GM23338 (cell line): ENCODE results near the gene LRRC28. TPM values are rescaled to one million over a fixed set of nuclear protein-coding genes. Genes with fewer than 3 reads are reported as not detected.

Source experiments
- ATAC-seq: fragments of 200-7000 bp; cut with Tn5 transposase; 3 replicates; pipeline ENCODE4 v1.9.1; 2020
- DNase-seq: peaks from one replicate; pipeline ENCODE4 v3.0.0-alpha.2; 2015; ENCODE audit warnings: low spot score
- H2AFZ ChIP-seq: fragments of 200-600 bp; sonication (generic); 2 replicates; pipeline ENCODE4 v1.8.0; 2016; ENCODE audit warnings: antibody characterized with exemption, mild to moderate bottlenecking, moderate library complexity
- H3F3A ChIP-seq: fragments of 200-600 bp; sonication (generic); replicated peaks from 2 replicates; pipeline ENCODE4 v1.8.0; 2017; ENCODE audit warnings: antibody characterized with exemption, mixed run types, low read depth
- H3K27ac ChIP-seq: fragments of 200-600 bp; sonication (generic); 2 replicates; pipeline ENCODE4 v1.6.1; 2016; ENCODE audit warnings: low read depth
- H3K27me3 ChIP-seq: fragments of 200-600 bp; sonication (generic); 2 replicates; pipeline ENCODE4 v1.8.0; 2016; ENCODE audit warnings: mild to moderate bottlenecking, mixed run types, moderate library complexity; ENCODE audit not compliant: insufficient read depth
- H3K36me3 ChIP-seq: fragments of 200-600 bp; sonication (generic); 2 replicates; pipeline ENCODE4 v1.8.0; 2016; ENCODE audit warnings: mild to moderate bottlenecking; ENCODE audit not compliant: insufficient read depth
- H3K4me1 ChIP-seq: fragments of 200-600 bp; sonication (generic); 2 replicates; pipeline ENCODE4 v1.8.0; 2016; ENCODE audit warnings: mild to moderate bottlenecking, moderate library complexity; ENCODE audit not compliant: insufficient read depth
- H3K4me2 ChIP-seq: fragments of 200-600 bp; sonication (generic); 2 replicates; pipeline ENCODE4 v1.7.1; 2017; ENCODE audit warnings: mixed run types
- H3K4me3 ChIP-seq: fragments of 200-600 bp; sonication (generic); 2 replicates; pipeline ENCODE4 v1.6.1; 2016; ENCODE audit warnings: mixed run types
- H3K79me2 ChIP-seq: fragments of 200-600 bp; sonication (generic); replicated peaks from 2 replicates; pipeline ENCODE4 v1.8.0; 2017; ENCODE audit warnings: mild to moderate bottlenecking; ENCODE audit not compliant: insufficient read depth
- H3K9me2 ChIP-seq: fragments of 200-600 bp; sonication (generic); 2 replicates; pipeline ENCODE4 v1.8.0; 2017; ENCODE audit not compliant: insufficient read depth
- H4K20me1 ChIP-seq: fragments of 200-600 bp; sonication (generic); replicated peaks from 2 replicates; pipeline ENCODE4 v1.8.0; 2017; ENCODE audit warnings: mild to moderate bottlenecking; ENCODE audit not compliant: insufficient read depth
- H3K27ac Mint-ChIP-seq: 2 replicates; pipeline ENCODE4 v1.8.0; 2020; ENCODE audit warnings: inconsistent platforms, mild to moderate bottlenecking, moderate library complexity, mixed read lengths
- H3K27me3 Mint-ChIP-seq: 3 replicates; pipeline ENCODE4 v1.8.0; 2022; ENCODE audit warnings: low read depth, mild to moderate bottlenecking, moderate library complexity, mixed read lengths, inconsistent platforms; ENCODE audit not compliant: insufficient read depth, poor library complexity
- H3K36me3 Mint-ChIP-seq: 3 replicates; pipeline ENCODE4 v1.8.0; 2021; ENCODE audit warnings: low read depth, mild to moderate bottlenecking, inconsistent platforms, moderate library complexity, mixed read lengths
- H3K4me1 Mint-ChIP-seq: 3 replicates; pipeline ENCODE4 v1.8.0; 2020; ENCODE audit warnings: mild to moderate bottlenecking, inconsistent platforms, mixed read lengths
- H3K4me3 Mint-ChIP-seq: 3 replicates; pipeline ENCODE4 v1.8.0; 2021; ENCODE audit warnings: moderate library complexity, mild to moderate bottlenecking, inconsistent platforms, mixed read lengths
- H3K9me3 Mint-ChIP-seq: 3 replicates; pipeline ENCODE4 v1.8.0; 2020; ENCODE audit warnings: moderate library complexity, mild to moderate bottlenecking, inconsistent platforms, mixed read lengths
- EZH2 ChIP-seq: fragments of 200-600 bp; sonication (generic); IDR thresholded peaks from one replicate; pipeline ENCODE4 v1.8.0; 2017; ENCODE audit warnings: antibody characterized with exemption, mild to moderate bottlenecking, low read depth; ENCODE audit not compliant: unreplicated experiment
- EZH2phosphoT487 ChIP-seq: fragments of 200-600 bp; sonication (generic); IDR thresholded peaks from one replicate; pipeline ENCODE4 v1.8.1; 2018; ENCODE audit warnings: antibody characterized with exemption; ENCODE audit not compliant: unreplicated experiment
- JUNB ChIP-seq: IDR thresholded peaks from one replicate; pipeline ENCODE4 v1.6.1; 2016; ENCODE audit warnings: antibody characterized with exemption; ENCODE audit not compliant: unreplicated experiment
- NANOG ChIP-seq: IDR thresholded peaks from 2 replicates; pipeline ENCODE4 v1.6.1; 2016; ENCODE audit warnings: antibody characterized with exemption, borderline replicate concordance
- POLR2AphosphoS5 ChIP-seq: IDR thresholded peaks from 2 replicates; pipeline ENCODE4 v1.6.1; 2016; ENCODE audit warnings: antibody characterized with exemption, low read depth
- STAT1 ChIP-seq: IDR thresholded peaks from one replicate; pipeline ENCODE4 v1.6.1; 2016; ENCODE audit warnings: antibody characterized with exemption; ENCODE audit not compliant: unreplicated experiment
- ZNF114 ChIP-seq: fragments of 250-450 bp; sonication (Bioruptor Pico); IDR thresholded peaks from 2 replicates; pipeline ENCODE4 v1.5.0; 2020; ENCODE audit warnings: mild to moderate bottlenecking, moderate library complexity
- ZNF331 ChIP-seq: fragments of 250-450 bp; sonication (Bioruptor Pico); IDR thresholded peaks from 2 replicates; pipeline ENCODE4 v1.5.0; 2020; ENCODE audit warnings: low read depth, mild to moderate bottlenecking, moderate library complexity
- polyA plus RNA-seq: library from polyadenylated mRNA; unstranded; fragments of >200 nt; fragmentation: Nextera tagmentation; extraction: Ambion mirVana; gene quantifications from 2 replicates; pipeline ENCODE4 v1.2.1, GENCODE V29; 2016
- total RNA-seq: library from RNA; depleted of rRNA; stranded (reverse); fragments of >200 nt; shearing (Covaris generic); gene quantifications from 2 replicates; pipeline ENCODE4 v1.2.3, GENCODE V29; 2014
- TF ChIP-seq, protein P1 (sequence below): fragments of 250-450 bp; sonication (Bioruptor Pico); IDR thresholded peaks from 2 replicates; pipeline ENCODE4 v1.5.0; 2020; ENCODE audit warnings: mild to moderate bottlenecking, moderate library complexity
- TF ChIP-seq, protein P2 (sequence below): IDR thresholded peaks from one replicate; pipeline ENCODE4 v1.6.1; 2018; ENCODE audit warnings: antibody characterized with exemption; ENCODE audit not compliant: unreplicated experiment
- TF ChIP-seq, protein P3 (sequence below), 2 experiments: fragments of 200-600 bp in 1 of 2; sonication (generic) in 1 of 2; conservative IDR thresholded peaks; 2 replicates each; pipeline versions ENCODE4 v1.5.1 to v1.6.1; 2016 to 2017; ENCODE audit warnings: antibody characterized with exemption in 2 of 2, low read depth in 2 of 2, mild to moderate bottlenecking in 2 of 2, moderate library complexity in 1 of 2
- TF ChIP-seq, protein P4 (sequence below): IDR thresholded peaks from 2 replicates; pipeline ENCODE4 v1.6.1; 2016; ENCODE audit warnings: antibody characterized with exemption

Gene LRRC28
- total and polyA plus RNA-seq, 2 experiments from 2014 or later, result 12.9 to 28.4 TPM

DNA sequence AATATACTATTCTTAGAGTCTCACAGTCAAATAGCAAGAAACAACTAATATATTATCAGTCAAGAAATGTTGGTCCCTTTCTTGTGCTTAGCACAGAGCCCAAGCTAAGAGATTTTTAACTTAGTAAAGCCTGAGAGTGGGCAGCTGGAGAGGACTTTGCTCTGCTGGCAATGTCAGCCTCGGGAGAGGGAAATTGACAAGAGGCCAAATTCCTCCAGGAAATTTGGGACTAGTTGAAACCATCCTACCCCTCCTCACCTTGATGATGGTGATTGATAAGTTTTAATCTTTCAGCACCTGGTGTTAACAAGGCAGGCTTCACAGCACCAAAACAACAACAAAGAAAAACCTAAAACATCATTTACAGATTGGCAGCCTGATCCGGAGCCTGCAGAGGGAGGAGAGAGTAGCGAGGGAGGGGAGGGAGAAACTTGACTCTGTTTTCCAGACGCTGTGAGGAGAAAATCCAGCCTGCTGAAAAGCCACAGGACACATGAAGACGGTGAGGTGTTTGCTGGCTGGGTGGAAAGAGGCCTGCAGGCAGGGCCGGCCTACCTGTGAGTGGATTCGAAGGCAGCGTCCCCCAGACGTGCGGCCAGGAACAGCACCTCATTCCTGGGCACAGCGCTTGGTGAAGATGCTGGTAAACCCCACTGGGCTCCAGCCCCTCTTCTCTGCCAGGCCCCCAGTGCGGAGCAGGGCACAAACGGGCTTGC is 150.9 kb downstream of the LRRC28 start:
- ATAC-seq, result peak; percentile 76

More for the DNA sequence above, 150.9 kb downstream of the LRRC28 start:
- Histone ChIP-seq H3K79me2 (no peaks in the 10 kb centered on the region), H3K4me3 (no peak overlapping the region), H3K36me3 (no peaks in the 10 kb centered on the region), H3K4me1 (no peaks in the 10 kb centered on the region), H3K4me2 (no peak overlapping the region), H3F3A (no peaks in the 10 kb centered on the region), H2AFZ (peak overlapping the region; percentile 80), H4K20me1 (no peaks in the 10 kb centered on the region), H3K27ac (no peak overlapping the region), H3K9me2 (no peaks in the 10 kb centered on the region), H3K27me3 (no peaks in the 10 kb centered on the region)
- peaks cover 15% of the 10 kb centered on the region for H3K4me1 Mint-ChIP-seq
- H3K27me3 Mint-ChIP-seq, result peaks cover 2% of the 10 kb centered on the region
- H3K9me3 Mint-ChIP-seq, result no peaks in the 10 kb centered on the region
- TF ChIP-seq, protein P1, sequence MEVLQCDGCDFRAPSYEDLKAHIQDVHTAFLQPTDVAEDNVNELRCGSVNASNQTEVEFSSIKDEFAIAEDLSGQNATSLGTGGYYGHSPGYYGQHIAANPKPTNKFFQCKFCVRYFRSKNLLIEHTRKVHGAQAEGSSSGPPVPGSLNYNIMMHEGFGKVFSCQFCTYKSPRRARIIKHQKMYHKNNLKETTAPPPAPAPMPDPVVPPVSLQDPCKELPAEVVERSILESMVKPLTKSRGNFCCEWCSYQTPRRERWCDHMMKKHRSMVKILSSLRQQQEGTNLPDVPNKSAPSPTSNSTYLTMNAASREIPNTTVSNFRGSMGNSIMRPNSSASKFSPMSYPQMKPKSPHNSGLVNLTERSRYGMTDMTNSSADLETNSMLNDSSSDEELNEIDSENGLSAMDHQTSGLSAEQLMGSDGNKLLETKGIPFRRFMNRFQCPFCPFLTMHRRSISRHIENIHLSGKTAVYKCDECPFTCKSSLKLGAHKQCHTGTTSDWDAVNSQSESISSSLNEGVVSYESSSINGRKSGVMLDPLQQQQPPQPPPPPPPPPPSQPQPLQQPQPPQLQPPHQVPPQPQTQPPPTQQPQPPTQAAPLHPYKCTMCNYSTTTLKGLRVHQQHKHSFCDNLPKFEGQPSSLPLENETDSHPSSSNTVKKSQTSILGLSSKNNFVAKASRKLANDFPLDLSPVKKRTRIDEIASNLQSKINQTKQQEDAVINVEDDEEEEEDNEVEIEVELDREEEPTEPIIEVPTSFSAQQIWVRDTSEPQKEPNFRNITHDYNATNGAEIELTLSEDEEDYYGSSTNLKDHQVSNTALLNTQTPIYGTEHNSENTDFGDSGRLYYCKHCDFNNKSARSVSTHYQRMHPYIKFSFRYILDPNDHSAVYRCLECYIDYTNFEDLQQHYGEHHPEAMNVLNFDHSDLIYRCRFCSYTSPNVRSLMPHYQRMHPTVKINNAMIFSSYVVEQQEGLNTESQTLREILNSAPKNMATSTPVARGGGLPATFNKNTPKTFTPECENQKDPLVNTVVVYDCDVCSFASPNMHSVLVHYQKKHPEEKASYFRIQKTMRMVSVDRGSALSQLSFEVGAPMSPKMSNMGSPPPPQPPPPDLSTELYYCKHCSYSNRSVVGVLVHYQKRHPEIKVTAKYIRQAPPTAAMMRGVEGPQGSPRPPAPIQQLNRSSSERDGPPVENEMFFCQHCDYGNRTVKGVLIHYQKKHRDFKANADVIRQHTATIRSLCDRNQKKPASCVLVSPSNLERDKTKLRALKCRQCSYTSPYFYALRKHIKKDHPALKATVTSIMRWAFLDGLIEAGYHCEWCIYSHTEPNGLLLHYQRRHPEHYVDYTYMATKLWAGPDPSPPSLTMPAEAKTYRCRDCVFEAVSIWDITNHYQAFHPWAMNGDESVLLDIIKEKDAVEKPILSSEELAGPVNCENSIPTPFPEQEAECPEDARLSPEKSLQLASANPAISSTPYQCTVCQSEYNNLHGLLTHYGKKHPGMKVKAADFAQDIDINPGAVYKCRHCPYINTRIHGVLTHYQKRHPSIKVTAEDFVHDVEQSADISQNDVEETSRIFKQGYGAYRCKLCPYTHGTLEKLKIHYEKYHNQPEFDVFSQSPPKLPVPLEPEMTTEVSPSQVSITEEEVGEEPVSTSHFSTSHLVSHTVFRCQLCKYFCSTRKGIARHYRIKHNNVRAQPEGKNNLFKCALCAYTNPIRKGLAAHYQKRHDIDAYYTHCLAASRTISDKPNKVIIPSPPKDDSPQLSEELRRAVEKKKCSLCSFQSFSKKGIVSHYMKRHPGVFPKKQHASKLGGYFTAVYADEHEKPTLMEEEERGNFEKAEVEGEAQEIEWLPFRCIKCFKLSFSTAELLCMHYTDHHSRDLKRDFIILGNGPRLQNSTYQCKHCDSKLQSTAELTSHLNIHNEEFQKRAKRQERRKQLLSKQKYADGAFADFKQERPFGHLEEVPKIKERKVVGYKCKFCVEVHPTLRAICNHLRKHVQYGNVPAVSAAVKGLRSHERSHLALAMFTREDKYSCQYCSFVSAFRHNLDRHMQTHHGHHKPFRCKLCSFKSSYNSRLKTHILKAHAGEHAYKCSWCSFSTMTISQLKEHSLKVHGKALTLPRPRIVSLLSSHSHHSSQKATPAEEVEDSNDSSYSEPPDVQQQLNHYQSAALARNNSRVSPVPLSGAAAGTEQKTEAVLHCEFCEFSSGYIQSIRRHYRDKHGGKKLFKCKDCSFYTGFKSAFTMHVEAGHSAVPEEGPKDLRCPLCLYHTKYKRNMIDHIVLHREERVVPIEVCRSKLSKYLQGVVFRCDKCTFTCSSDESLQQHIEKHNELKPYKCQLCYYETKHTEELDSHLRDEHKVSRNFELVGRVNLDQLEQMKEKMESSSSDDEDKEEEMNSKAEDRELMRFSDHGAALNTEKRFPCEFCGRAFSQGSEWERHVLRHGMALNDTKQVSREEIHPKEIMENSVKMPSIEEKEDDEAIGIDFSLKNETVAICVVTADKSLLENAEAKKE, result no peak
- no peak for TF ChIP-seq EZH2
- no peak for TF ChIP-seq POLR2AphosphoS5
- no peak for TF ChIP-seq JUNB
- TF ChIP-seq, protein P2, sequence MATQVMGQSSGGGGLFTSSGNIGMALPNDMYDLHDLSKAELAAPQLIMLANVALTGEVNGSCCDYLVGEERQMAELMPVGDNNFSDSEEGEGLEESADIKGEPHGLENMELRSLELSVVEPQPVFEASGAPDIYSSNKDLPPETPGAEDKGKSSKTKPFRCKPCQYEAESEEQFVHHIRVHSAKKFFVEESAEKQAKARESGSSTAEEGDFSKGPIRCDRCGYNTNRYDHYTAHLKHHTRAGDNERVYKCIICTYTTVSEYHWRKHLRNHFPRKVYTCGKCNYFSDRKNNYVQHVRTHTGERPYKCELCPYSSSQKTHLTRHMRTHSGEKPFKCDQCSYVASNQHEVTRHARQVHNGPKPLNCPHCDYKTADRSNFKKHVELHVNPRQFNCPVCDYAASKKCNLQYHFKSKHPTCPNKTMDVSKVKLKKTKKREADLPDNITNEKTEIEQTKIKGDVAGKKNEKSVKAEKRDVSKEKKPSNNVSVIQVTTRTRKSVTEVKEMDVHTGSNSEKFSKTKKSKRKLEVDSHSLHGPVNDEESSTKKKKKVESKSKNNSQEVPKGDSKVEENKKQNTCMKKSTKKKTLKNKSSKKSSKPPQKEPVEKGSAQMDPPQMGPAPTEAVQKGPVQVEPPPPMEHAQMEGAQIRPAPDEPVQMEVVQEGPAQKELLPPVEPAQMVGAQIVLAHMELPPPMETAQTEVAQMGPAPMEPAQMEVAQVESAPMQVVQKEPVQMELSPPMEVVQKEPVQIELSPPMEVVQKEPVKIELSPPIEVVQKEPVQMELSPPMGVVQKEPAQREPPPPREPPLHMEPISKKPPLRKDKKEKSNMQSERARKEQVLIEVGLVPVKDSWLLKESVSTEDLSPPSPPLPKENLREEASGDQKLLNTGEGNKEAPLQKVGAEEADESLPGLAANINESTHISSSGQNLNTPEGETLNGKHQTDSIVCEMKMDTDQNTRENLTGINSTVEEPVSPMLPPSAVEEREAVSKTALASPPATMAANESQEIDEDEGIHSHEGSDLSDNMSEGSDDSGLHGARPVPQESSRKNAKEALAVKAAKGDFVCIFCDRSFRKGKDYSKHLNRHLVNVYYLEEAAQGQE, result no peak
- TF ChIP-seq, protein P3, sequence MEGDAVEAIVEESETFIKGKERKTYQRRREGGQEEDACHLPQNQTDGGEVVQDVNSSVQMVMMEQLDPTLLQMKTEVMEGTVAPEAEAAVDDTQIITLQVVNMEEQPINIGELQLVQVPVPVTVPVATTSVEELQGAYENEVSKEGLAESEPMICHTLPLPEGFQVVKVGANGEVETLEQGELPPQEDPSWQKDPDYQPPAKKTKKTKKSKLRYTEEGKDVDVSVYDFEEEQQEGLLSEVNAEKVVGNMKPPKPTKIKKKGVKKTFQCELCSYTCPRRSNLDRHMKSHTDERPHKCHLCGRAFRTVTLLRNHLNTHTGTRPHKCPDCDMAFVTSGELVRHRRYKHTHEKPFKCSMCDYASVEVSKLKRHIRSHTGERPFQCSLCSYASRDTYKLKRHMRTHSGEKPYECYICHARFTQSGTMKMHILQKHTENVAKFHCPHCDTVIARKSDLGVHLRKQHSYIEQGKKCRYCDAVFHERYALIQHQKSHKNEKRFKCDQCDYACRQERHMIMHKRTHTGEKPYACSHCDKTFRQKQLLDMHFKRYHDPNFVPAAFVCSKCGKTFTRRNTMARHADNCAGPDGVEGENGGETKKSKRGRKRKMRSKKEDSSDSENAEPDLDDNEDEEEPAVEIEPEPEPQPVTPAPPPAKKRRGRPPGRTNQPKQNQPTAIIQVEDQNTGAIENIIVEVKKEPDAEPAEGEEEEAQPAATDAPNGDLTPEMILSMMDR (conservative IDR thresholded peaks at IDR 0.05; ENCODE audit: low read depth in 2 of 2), result no peak
- TF ChIP-seq STAT1, result no peak
- no peak for TF ChIP-seq ZNF114 (CRISPR knock-in tag)
- TF ChIP-seq EZH2phosphoT487, result no peak
- TF ChIP-seq NANOG, result no peak
- TF ChIP-seq ZNF331 (CRISPR knock-in tag), result no peak
- TF ChIP-seq, protein P4, sequence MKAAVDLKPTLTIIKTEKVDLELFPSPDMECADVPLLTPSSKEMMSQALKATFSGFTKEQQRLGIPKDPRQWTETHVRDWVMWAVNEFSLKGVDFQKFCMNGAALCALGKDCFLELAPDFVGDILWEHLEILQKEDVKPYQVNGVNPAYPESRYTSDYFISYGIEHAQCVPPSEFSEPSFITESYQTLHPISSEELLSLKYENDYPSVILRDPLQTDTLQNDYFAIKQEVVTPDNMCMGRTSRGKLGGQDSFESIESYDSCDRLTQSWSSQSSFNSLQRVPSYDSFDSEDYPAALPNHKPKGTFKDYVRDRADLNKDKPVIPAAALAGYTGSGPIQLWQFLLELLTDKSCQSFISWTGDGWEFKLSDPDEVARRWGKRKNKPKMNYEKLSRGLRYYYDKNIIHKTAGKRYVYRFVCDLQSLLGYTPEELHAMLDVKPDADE, result no peak
- H3K4me3 Mint-ChIP-seq, result no peak overlapping the region
- no peaks in the 10 kb centered on the region; the same call in 2 of the 3 replicates for H3K36me3 Mint-ChIP-seq
- H3K27ac Mint-ChIP-seq, result no peak overlapping the region
- no peak for DNase-seq
